Muscle of back (tissue), 11 donors: Measurements from ENCODE around the gene LAMA3. TPM values are rescaled to one million over a fixed set of nuclear protein-coding genes. Genes with fewer than 3 reads are reported as not detected.
"Not testable (repeated sequence)": the region's sequence is repeated elsewhere in the genome, so short reads cannot be mapped to it uniquely, and the experiment has no call there.

Source experiments
- DNase-seq, 3 donors: peaks; one replicate each; pipeline versions ENCODE4 v3.0.0 to v3.0.0-alpha.2; 2013
- polyA plus RNA-seq, 10 donors: library from polyadenylated mRNA; unstranded; fragments of 120-200 nt; gene quantifications; one replicate each; pipeline ENCODE4 v1.2.1, GENCODE V29; 2013; ENCODE audit not compliant: insufficient read length in 10 of 10

The LAMA3 gene
- polyA plus RNA-seq, 10 donors: 3.1 to 14.4 (median 4.1) TPM

GRCh38 chr18:23703057-23703986 is 14.1 kb downstream of the LAMA3 start:
- peak in 1 of 3 donors; percentile 44 for DNase-seq

- no peak for DNase-seq
Measured at GRCh38 chr18:23703987-23704384, 14.7 kb downstream of the LAMA3 start.

GRCh38 chr18:23704806-23705205 is 15.6 kb downstream of the LAMA3 start:
- DNase-seq: no peak

GRCh38 chr18:23706971-23707640 is 17.9 kb downstream of the LAMA3 start:
- DNase-seq: no peak

GRCh38 chr18:23710068-23710527 is 20.8 kb downstream of the LAMA3 start:
- no peak for DNase-seq

- no peak for DNase-seq
Measured at GRCh38 chr18:23710946-23711345, 21.7 kb downstream of the LAMA3 start.

- DNase-seq: no peak
Measured at GRCh38 chr18:23711426-23711825, 22.2 kb downstream of the LAMA3 start.

GRCh38 chr18:23712445-23712844 is 23.2 kb downstream of the LAMA3 start:
- no peak for DNase-seq

GRCh38 chr18:23714576-23714975 is 25.3 kb downstream of the LAMA3 start:
- no peak for DNase-seq

GRCh38 chr18:23716079-23716478 is 26.8 kb downstream of the LAMA3 start:
- DNase-seq: not testable (repeated sequence)

- no peak for DNase-seq
Measured at GRCh38 chr18:23716516-23716915, 27.3 kb downstream of the LAMA3 start.

- DNase-seq: no peak
Measured at GRCh38 chr18:23716966-23717365, 27.7 kb downstream of the LAMA3 start.

GRCh38 chr18:23718243-23718720 is 29.0 kb downstream of the LAMA3 start:
- no peak for DNase-seq

- no peak for DNase-seq
Measured at GRCh38 chr18:23718731-23719130, 29.5 kb downstream of the LAMA3 start.

- DNase-seq: peak in 2 of 3 donors; percentile 29 to 96
Measured at GRCh38 chr18:23719634-23720201, 30.5 kb downstream of the LAMA3 start.

GRCh38 chr18:23721696-23722480 is 32.6 kb downstream of the LAMA3 start:
- peak in 1 of 3 donors; percentile 20 for DNase-seq

- no peak for DNase-seq
Measured at GRCh38 chr18:23722646-23723045, 33.4 kb downstream of the LAMA3 start.

GRCh38 chr18:23723121-23723520 is 33.9 kb downstream of the LAMA3 start:
- DNase-seq: no peak

- no peak for DNase-seq
Measured at GRCh38 chr18:23724681-23725080, 35.4 kb downstream of the LAMA3 start.

- DNase-seq: no peak
Measured at GRCh38 chr18:23725351-23725750, 36.1 kb downstream of the LAMA3 start.

- DNase-seq: no peak
Measured at GRCh38 chr18:23725827-23726661, 36.8 kb downstream of the LAMA3 start.
